WTC11 (cell line): ENCODE data around the gene ETF1. TPM values are rescaled to one million over a fixed set of nuclear protein-coding genes. Genes with fewer than 3 reads are reported as not detected.

Experiments used
- ATAC-seq: fragments of 200-7000 bp; cut with Tn5 transposase; 2 replicates; pipeline ENCODE4 v1.10.0; 2021; ENCODE audit warnings: mild to moderate bottlenecking, moderate library complexity
- CTCF ChIA-PET: fragments of 300-600 bp; sonication (Branson Sonifier 250); formaldehyde crosslinking; loops from one replicate; lab custom pipeline; 2021; ENCODE audit warnings: antibody characterized with exemption; lab: Charles Lee
- POLR2A ChIA-PET: fragments of 350-600 bp; sonication (Branson Sonifier 250); formaldehyde crosslinking; loops from one replicate; lab custom pipeline; 2021; ENCODE audit warnings: antibody characterized with exemption; lab: Charles Lee
- DNase-seq: peaks from one replicate; pipeline ENCODE4 v3.0.0; 2021; ENCODE audit warnings: low spot score
- H3K27ac Mint-ChIP-seq: 2 replicates; pipeline ENCODE4 v1.8.0; 2021; ENCODE audit warnings: mixed read lengths
- H3K27me3 Mint-ChIP-seq: 2 replicates; pipeline ENCODE4 v1.8.0; 2021; ENCODE audit warnings: low read depth, mild to moderate bottlenecking, moderate library complexity, mixed read lengths
- H3K36me3 Mint-ChIP-seq: 2 replicates; pipeline ENCODE4 v1.8.0; 2021; ENCODE audit warnings: mixed read lengths
- H3K4me1 Mint-ChIP-seq: 2 replicates; pipeline ENCODE4 v1.8.0; 2022; ENCODE audit warnings: mixed read lengths
- H3K4me3 Mint-ChIP-seq: 2 replicates; pipeline ENCODE4 v1.8.0; 2021; ENCODE audit warnings: mild to moderate bottlenecking, moderate library complexity, mixed read lengths
- H3K9me3 Mint-ChIP-seq: 2 replicates; pipeline ENCODE4 v1.8.0; 2021; ENCODE audit warnings: mixed read lengths
- ARID4B ChIP-seq: sonication (generic); formaldehyde crosslinking; IDR thresholded peaks from 2 replicates; pipeline ENCODE4 v1.8.0; 2023; ENCODE audit warnings: missing genetic modification reagents, mild to moderate bottlenecking, borderline replicate concordance
- ATF2 ChIP-seq: sonication (generic); formaldehyde crosslinking; IDR thresholded peaks from 2 replicates; pipeline ENCODE4 v1.8.1; 2022; ENCODE audit warnings: low read depth, missing genetic modification reagents, borderline replicate concordance
- ATF3 ChIP-seq: sonication (generic); formaldehyde crosslinking; conservative IDR thresholded peaks from 2 replicates; pipeline ENCODE4 v1.8.1; 2022; ENCODE audit warnings: mild to moderate bottlenecking, missing genetic modification reagents
- CREM ChIP-seq: sonication (generic); formaldehyde crosslinking; IDR thresholded peaks from 2 replicates; pipeline ENCODE4 v1.8.1; 2022; ENCODE audit warnings: mild to moderate bottlenecking, missing genetic modification reagents, moderate library complexity
- FOXJ3 ChIP-seq: sonication (generic); formaldehyde crosslinking; IDR thresholded peaks from 2 replicates; pipeline ENCODE4 v1.9.0; 2021; ENCODE audit warnings: missing genetic modification reagents, mild to moderate bottlenecking, borderline replicate concordance
- HMGXB4 ChIP-seq: sonication (generic); formaldehyde crosslinking; IDR thresholded peaks from 2 replicates; pipeline ENCODE4 v1.8.1; 2023; ENCODE audit warnings: mild to moderate bottlenecking, moderate library complexity, missing genetic modification reagents
- JAZF1 ChIP-seq: fragments of 250-450 bp; sonication (Bioruptor Pico); IDR thresholded peaks from 2 replicates; pipeline ENCODE4 v1.9.0; 2021; ENCODE audit warnings: moderate library complexity, mild to moderate bottlenecking, inconsistent platforms
- JUN ChIP-seq: sonication (generic); formaldehyde crosslinking; IDR thresholded peaks from 2 replicates; pipeline ENCODE4 v1.8.0; 2023; ENCODE audit warnings: mild to moderate bottlenecking, missing genetic modification reagents
- PRDM15 ChIP-seq: sonication (generic); formaldehyde crosslinking; IDR thresholded peaks from 2 replicates; pipeline ENCODE4 v1.8.0; 2022; ENCODE audit warnings: missing genetic modification reagents
- STAT6 ChIP-seq: sonication (generic); formaldehyde crosslinking; conservative IDR thresholded peaks from 2 replicates; pipeline ENCODE4 v1.8.1; 2023; ENCODE audit warnings: mild to moderate bottlenecking, low read depth, missing genetic modification reagents, moderate library complexity
- ZNF121 ChIP-seq: sonication (generic); formaldehyde crosslinking; IDR thresholded peaks from 2 replicates; pipeline ENCODE4 v1.8.0; 2023; ENCODE audit warnings: missing genetic modification reagents
- total RNA-seq: library from RNA; stranded (reverse); gene quantifications from 3 replicates; pipeline ENCODE4 v1.2.3, GENCODE V29; 2021

The ETF1 gene
- total RNA-seq, 1 experiment from 2014 or later = 137 TPM

DNA sequence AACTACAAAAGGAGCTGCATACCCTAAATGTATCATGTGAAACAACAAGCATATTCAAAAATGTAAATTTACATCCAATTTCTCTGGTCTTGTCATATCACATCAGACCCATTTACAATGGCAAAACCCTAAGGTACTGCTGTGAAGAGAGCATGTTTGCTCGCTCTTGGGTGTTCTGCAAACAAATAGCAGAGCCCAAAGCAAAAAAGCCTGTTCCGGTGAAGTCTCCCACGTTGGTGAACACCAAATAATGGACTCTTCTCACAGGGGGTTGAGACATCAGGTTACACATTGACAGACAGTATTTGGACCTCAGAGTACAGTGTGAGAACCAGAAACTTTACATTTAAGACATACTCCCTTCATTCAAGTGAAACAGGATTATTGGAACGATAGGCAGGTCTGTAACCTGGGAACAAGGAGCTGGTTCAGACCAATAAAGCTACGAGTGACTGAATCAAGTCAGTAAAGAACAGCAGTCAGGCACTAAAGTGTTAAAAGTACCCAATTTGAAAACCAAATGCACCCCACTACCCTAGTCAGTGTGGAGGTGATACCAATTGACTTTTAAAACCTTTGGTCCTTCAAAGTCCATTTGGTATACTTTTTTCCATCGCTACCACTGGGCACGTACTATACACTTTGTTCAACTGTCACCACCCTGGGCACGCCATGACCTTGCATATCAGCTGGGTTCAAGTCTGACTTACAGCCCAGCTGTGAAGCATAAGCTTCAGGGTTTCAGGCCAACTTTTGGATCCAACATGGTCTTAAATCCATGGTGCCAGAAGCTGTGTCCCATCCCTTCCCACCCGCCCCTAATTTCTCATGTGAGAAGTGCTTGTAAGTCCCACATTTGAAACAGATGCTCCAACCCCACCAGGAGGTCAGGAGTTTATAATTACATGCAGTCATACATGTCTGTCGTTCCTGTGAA lies 36.4 kb downstream of the ETF1 start:
- ATAC-seq = no peak
- POLR2A ChIA-PET = no interaction called here
- H3K36me3 Mint-ChIP-seq = peaks cover 37% of the 10 kb centered on the region

More for the DNA sequence above, 36.4 kb downstream of the ETF1 start:
- no peak overlapping the region for H3K4me3 Mint-ChIP-seq
- H3K27me3 Mint-ChIP-seq = no peaks in the 10 kb centered on the region
- DNase-seq = no peak
- TF ChIP-seq ZNF121 (CRISPR knock-in tag) = no peak
- no peak for TF ChIP-seq FOXJ3 (CRISPR knock-in tag)
- no peak for TF ChIP-seq JAZF1 (CRISPR knock-in tag)
- no peak for TF ChIP-seq STAT6 (CRISPR knock-in tag)
- TF ChIP-seq JUN (CRISPR knock-in tag) = no peak
- TF ChIP-seq HMGXB4 (CRISPR knock-in tag) = no peak
- no peak for TF ChIP-seq CREM
- no peak for TF ChIP-seq ATF2
- no peak for TF ChIP-seq PRDM15 (CRISPR knock-in tag)
- no peak for TF ChIP-seq ARID4B (CRISPR knock-in tag)
- no peak for TF ChIP-seq ATF3
- H3K4me1 Mint-ChIP-seq = no peaks in the 10 kb centered on the region
- H3K27ac Mint-ChIP-seq = no peak overlapping the region
- no peaks in the 10 kb centered on the region for H3K9me3 Mint-ChIP-seq
- CTCF ChIA-PET = no interaction called here
